Measurements from ENCODE around the gene CACYBP.

DNA sequence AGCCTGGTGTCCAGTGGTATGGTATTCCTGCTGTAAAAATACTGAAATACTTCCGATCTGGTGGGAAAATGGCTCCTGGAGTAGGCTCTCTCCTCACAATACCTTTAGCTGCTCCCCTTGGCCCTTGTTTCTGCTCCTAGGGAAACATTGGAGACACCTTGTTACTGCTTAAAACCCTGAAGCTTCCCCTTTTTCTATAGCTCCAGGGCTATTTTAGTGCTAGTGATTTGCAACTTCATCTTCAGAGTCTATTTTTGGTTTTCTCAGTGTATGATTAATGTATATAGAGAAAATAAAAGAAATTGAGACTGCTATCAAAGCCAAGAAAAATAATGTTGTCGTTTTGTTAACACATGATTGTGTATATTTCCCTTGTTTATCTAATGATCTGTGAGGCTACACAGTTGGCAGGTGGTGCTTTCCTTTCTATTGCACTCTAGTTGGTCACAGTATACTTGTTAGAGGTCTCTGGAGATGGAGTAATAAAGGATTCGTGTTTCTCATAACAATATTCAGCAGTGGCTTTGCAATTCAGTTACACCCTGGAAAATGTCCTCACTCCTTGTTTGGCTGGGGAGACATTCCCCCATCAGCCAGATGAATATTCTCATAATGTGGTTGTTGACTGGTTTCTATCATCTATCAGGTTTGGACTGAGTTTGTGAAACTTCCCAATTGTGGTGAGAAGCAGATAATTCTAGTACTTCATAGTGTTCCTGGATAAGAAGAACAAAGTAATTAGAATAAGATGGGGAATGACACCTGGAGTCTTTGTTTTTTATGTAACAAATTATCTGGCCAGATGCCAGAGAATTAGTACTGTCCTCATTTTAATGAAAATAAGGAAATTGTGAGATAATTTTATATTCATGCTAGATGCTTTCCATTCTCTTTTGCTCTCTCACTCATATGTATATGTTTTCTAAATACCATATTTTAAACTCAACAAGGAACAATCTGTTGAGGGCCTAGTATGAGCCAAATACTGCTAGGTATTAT lies 44.8 kb upstream of the CACYBP start:
- TF ChIP-seq, protein P1, sequence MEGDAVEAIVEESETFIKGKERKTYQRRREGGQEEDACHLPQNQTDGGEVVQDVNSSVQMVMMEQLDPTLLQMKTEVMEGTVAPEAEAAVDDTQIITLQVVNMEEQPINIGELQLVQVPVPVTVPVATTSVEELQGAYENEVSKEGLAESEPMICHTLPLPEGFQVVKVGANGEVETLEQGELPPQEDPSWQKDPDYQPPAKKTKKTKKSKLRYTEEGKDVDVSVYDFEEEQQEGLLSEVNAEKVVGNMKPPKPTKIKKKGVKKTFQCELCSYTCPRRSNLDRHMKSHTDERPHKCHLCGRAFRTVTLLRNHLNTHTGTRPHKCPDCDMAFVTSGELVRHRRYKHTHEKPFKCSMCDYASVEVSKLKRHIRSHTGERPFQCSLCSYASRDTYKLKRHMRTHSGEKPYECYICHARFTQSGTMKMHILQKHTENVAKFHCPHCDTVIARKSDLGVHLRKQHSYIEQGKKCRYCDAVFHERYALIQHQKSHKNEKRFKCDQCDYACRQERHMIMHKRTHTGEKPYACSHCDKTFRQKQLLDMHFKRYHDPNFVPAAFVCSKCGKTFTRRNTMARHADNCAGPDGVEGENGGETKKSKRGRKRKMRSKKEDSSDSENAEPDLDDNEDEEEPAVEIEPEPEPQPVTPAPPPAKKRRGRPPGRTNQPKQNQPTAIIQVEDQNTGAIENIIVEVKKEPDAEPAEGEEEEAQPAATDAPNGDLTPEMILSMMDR (IDR thresholded peaks at IDR 0.05 in 2 of 3, conservative IDR thresholded peaks at IDR 0.05 in 1 of 3; ENCODE audit: borderline replicate concordance in 1 of 3, insufficient read depth in 1 of 3, low read depth in 2 of 3, low read length in 2 of 3), result no peak
- no peak for TF ChIP-seq SP1 (IDR thresholded peaks at IDR 0.05; ENCODE audit: low read depth)
- TF ChIP-seq POLR2AphosphoS5 (IDR thresholded peaks at IDR 0.05; ENCODE audit: low read depth, low read length), result no peak
- no peak for TF ChIP-seq CBX3 (IDR thresholded peaks at IDR 0.05; ENCODE audit: low read depth)
- no peak for TF ChIP-seq SRF (IDR thresholded peaks at IDR 0.05; ENCODE audit: low read depth)
- no peak for TF ChIP-seq CEBPB (IDR thresholded peaks at IDR 0.05; ENCODE audit: low read depth)
- TF ChIP-seq, protein P2, sequence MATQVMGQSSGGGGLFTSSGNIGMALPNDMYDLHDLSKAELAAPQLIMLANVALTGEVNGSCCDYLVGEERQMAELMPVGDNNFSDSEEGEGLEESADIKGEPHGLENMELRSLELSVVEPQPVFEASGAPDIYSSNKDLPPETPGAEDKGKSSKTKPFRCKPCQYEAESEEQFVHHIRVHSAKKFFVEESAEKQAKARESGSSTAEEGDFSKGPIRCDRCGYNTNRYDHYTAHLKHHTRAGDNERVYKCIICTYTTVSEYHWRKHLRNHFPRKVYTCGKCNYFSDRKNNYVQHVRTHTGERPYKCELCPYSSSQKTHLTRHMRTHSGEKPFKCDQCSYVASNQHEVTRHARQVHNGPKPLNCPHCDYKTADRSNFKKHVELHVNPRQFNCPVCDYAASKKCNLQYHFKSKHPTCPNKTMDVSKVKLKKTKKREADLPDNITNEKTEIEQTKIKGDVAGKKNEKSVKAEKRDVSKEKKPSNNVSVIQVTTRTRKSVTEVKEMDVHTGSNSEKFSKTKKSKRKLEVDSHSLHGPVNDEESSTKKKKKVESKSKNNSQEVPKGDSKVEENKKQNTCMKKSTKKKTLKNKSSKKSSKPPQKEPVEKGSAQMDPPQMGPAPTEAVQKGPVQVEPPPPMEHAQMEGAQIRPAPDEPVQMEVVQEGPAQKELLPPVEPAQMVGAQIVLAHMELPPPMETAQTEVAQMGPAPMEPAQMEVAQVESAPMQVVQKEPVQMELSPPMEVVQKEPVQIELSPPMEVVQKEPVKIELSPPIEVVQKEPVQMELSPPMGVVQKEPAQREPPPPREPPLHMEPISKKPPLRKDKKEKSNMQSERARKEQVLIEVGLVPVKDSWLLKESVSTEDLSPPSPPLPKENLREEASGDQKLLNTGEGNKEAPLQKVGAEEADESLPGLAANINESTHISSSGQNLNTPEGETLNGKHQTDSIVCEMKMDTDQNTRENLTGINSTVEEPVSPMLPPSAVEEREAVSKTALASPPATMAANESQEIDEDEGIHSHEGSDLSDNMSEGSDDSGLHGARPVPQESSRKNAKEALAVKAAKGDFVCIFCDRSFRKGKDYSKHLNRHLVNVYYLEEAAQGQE (IDR thresholded peaks at IDR 0.05; ENCODE audit: low read depth), result no peak
- TF ChIP-seq EZH2phosphoT487 (IDR thresholded peaks at IDR 0.05; ENCODE audit: borderline replicate concordance), result no peak
- TF ChIP-seq, protein P3, sequence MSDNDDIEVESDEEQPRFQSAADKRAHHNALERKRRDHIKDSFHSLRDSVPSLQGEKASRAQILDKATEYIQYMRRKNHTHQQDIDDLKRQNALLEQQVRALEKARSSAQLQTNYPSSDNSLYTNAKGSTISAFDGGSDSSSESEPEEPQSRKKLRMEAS (IDR thresholded peaks at IDR 0.05), result no peak
- TF ChIP-seq JUND (IDR thresholded peaks at IDR 0.05), result no peak
